SU-DHL-6 (cell line): ENCODE measurements around the gene TMEM14C.
"Not testable (repeated sequence)": the region's sequence is repeated elsewhere in the genome, so short reads cannot be mapped to it uniquely, and the experiment has no call there.

Experiments used
- H2AFZ ChIP-seq: fragments of 200-600 bp; sonication (generic); 2 replicates; pipeline ENCODE4 v1.6.1; 2014; ENCODE audit warnings: low read depth, mild to moderate bottlenecking, moderate library complexity, mixed read lengths, antibody characterized with exemption, low read length; ENCODE audit not compliant: severe bottlenecking
- H3F3A ChIP-seq: fragments of 200-600 bp; shearing (Covaris generic); 2 replicates; pipeline ENCODE4 v1.6.0; 2016; ENCODE audit warnings: antibody characterized with exemption, mild to moderate bottlenecking; ENCODE audit not compliant: insufficient read depth
- H3K27ac ChIP-seq: fragments of 200-600 bp; sonication (generic); 2 replicates; pipeline ENCODE4 v1.5.1; 2016; ENCODE audit warnings: low read depth, mild to moderate bottlenecking, low read length, moderate library complexity, mixed read lengths
- H3K27me3 ChIP-seq: fragments of 200-600 bp; sonication (generic), shearing (Covaris generic); 2 replicates; pipeline ENCODE4 v1.6.0; 2014; ENCODE audit warnings: mild to moderate bottlenecking, low read length
- H3K36me3 ChIP-seq: fragments of 200-600 bp; sonication (generic); 2 replicates; pipeline ENCODE4 v1.6.1; 2014; ENCODE audit warnings: mild to moderate bottlenecking, low read length, mixed read lengths
- H3K4me2 ChIP-seq: fragments of 300-600, 200-600 bp; shearing (Covaris generic), sonication (generic); 2 replicates; pipeline ENCODE4 v1.6.0; 2014; ENCODE audit warnings: low read length, low read depth, mild to moderate bottlenecking; ENCODE audit not compliant: poor library complexity, severe bottlenecking
- H3K4me3 ChIP-seq: fragments of 200-600 bp; sonication (generic); 2 replicates; pipeline ENCODE4 v1.5.1; 2014; ENCODE audit warnings: antibody characterized with exemption, low read length, mild to moderate bottlenecking, mixed read lengths; ENCODE audit not compliant: insufficient read depth, poor library complexity, severe bottlenecking
- H3K79me2 ChIP-seq: fragments of 200-600 bp; sonication (generic); 2 replicates; pipeline ENCODE4 v1.6.1; 2014; ENCODE audit warnings: mild to moderate bottlenecking, low read length, moderate library complexity; ENCODE audit not compliant: insufficient read depth
- H3K9ac ChIP-seq: fragments of 200-600 bp; sonication (generic); 2 replicates; pipeline ENCODE4 v1.7.0; 2014; ENCODE audit warnings: mild to moderate bottlenecking, low read length
- H3K9me2 ChIP-seq: fragments of 200-600 bp; sonication (generic); replicated peaks from 2 replicates; pipeline ENCODE4 v1.6.1; 2014; ENCODE audit warnings: low read length; ENCODE audit not compliant: insufficient read depth
- H3K9me3 ChIP-seq: fragments of 200-600 bp; sonication (generic); 2 replicates; pipeline ENCODE4 v1.6.1; 2014; ENCODE audit warnings: low read length, mixed read lengths; ENCODE audit not compliant: insufficient read depth
- H4K20me1 ChIP-seq: fragments of 200-600 bp; sonication (generic); 2 replicates; pipeline ENCODE4 v1.6.1; 2014; ENCODE audit warnings: low read depth, mild to moderate bottlenecking, antibody characterized with exemption, low read length, moderate library complexity, mixed read lengths
- CTCF ChIP-seq: fragments of 200-600 bp; sonication (generic); IDR thresholded peaks from one replicate; pipeline ENCODE4 v1.5.1; 2017; ENCODE audit warnings: antibody characterized with exemption, mild to moderate bottlenecking, low read length, moderate library complexity; ENCODE audit not compliant: insufficient read depth, poor library complexity, severe bottlenecking
- EZH2phosphoT487 ChIP-seq: fragments of 200-600 bp; sonication (generic), shearing (Covaris generic); conservative IDR thresholded peaks from 2 replicates; pipeline ENCODE4 v1.6.1; 2018; ENCODE audit warnings: mild to moderate bottlenecking, antibody characterized with exemption, low read length, moderate library complexity, mixed read lengths

The TMEM14C gene

GRCh38 chr6:10749734-10750133 lies 26.9 kb downstream of the TMEM14C start:
- Histone ChIP-seq H3K9me3 (no peaks in the 10 kb centered on the region), H3K27me3 (no peaks in the 10 kb centered on the region), H3K4me3 (no peak overlapping the region), H3K79me2 (peaks cover 66% of the 10 kb centered on the region), H3F3A (peaks cover 15% of the 10 kb centered on the region), H3K9me2 (no peaks in the 10 kb centered on the region), H3K36me3 (peaks cover 11% of the 10 kb centered on the region; the same call in 1 of the 2 replicates), H3K27ac (no peak overlapping the region), H2AFZ (no peak overlapping the region), H4K20me1 (no peaks in the 10 kb centered on the region), H3K9ac (peak overlapping the region; percentile 81), H3K4me2 (peak overlapping the region; percentile 78)
- TF ChIP-seq CTCF (no peak), EZH2phosphoT487 (no peak)

DNA sequence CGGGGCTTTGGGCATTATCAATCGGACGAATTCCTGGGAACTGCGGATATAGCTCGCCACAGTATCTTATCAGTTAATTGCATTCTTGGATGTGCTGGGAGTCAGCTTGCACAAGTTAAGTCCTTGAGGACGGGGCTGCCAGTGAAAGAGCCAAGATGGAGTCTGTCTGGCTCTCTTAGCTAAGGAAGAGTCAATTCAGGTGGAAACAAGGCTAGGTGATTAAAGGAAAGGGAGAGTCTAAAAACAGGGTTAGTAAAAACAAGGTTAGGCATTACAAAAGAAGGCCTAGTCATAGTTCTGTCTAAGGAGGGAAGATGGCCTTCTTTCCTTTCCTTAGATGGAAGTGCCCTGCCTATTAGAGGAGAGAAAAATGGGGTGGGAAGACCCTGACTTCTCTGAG lies 27.7 kb downstream of the TMEM14C start:
- not testable (repeated sequence) for H3K4me3 ChIP-seq, H2AFZ ChIP-seq, H3K4me2 ChIP-seq, H3K9ac ChIP-seq, H4K20me1 ChIP-seq, H3K27me3 ChIP-seq, H3K9me3 ChIP-seq, H3K9me2 ChIP-seq, H3K27ac ChIP-seq
- peaks cover 74% of the 10 kb centered on the region for H3K79me2 ChIP-seq
- H3K36me3 ChIP-seq: peaks cover 19% of the 10 kb centered on the region
- peaks cover 12% of the 10 kb centered on the region for H3F3A ChIP-seq

DNA sequence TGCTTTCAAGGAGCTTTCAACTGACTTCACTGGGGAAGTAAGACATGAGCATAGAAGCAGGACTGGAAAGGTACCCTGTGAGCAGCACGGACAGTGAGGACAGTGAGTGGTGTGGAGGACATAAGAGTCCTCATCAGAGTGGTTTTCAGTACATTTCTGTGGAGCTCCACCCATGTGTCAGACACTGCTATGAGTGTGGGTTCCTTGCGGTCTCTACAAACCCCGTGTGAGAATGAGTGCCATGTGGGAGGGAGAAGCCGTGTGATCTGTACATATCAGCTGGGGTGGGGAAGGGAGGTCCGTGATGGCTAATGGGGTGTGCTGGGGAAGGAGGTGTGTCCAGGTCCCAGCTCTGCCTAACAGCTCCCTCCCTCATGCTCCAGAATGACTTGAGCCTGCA lies 28.9 kb downstream of the TMEM14C start:
- not testable (repeated sequence) for H3K27ac ChIP-seq, H4K20me1 ChIP-seq, H3K4me2 ChIP-seq, H3K4me3 ChIP-seq, H3K27me3 ChIP-seq, H3K9ac ChIP-seq, H3F3A ChIP-seq, H3K9me2 ChIP-seq, H2AFZ ChIP-seq, H3K9me3 ChIP-seq
- Histone ChIP-seq H3K36me3 (peaks cover 20% of the 10 kb centered on the region), H3K79me2 (peaks cover 79% of the 10 kb centered on the region)

GRCh38 chr6:10756085-10756484 lies 33.2 kb downstream of the TMEM14C start:
- TF ChIP-seq CTCF: no peak
- no peak for TF ChIP-seq EZH2phosphoT487
- Histone ChIP-seq H3K9me3 (no peaks in the 10 kb centered on the region), H3K36me3 (peaks cover 24% of the 10 kb centered on the region)

More at GRCh38 chr6:10756085-10756484, 33.2 kb downstream of the TMEM14C start:
- Histone ChIP-seq H3K27ac (no peak overlapping the region), H4K20me1 (no peaks in the 10 kb centered on the region), H2AFZ (no peak overlapping the region), H3K27me3 (no peaks in the 10 kb centered on the region), H3K4me2 (no peak overlapping the region), H3K79me2 (peaks cover 45% of the 10 kb centered on the region), H3K9ac (no peak overlapping the region), H3K4me3 (no peak overlapping the region), H3K9me2 (no peaks in the 10 kb centered on the region), H3F3A (no peaks in the 10 kb centered on the region)
